DOHH2 (cell line): Measurements from ENCODE around the gene GRB2.
"Not testable (repeated sequence)": the region's sequence is repeated elsewhere in the genome, so short reads cannot be mapped to it uniquely, and the experiment has no call there.

Experiments used
- EZH2phosphoT487 ChIP-seq: fragments of 200-600 bp; sonication (generic); IDR thresholded peaks from 2 replicates; pipeline ENCODE4 v1.6.1; 2017; ENCODE audit warnings: borderline replicate concordance, mild to moderate bottlenecking, antibody characterized with exemption, low read length, moderate library complexity, mixed read lengths
- TF ChIP-seq, protein P1 (sequence below): fragments of 200-600 bp; sonication (generic); IDR thresholded peaks from one replicate; pipeline ENCODE4 v1.5.1; 2014; ENCODE audit warnings: antibody characterized with exemption, mild to moderate bottlenecking, low read depth, low read length; ENCODE audit not compliant: poor library complexity, severe bottlenecking

DNA sequence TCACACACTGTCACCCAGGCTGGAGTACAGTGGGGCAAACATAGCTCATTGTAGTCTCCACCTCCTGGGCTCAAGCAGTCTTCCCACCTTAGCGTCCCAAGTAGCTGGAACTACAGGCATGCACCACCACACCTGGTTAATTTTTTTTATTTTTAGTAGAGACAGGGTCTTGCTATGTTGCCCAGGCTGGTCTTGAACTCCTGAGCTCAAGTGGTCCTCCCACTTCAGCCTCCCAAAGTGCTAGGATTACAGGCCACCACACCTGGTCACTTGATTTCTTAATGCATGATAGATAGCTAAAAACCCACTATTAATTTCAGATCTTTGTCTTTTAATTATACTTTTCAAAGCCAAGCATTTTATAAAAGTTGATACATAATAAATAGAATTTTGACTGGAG, 26.1 kb downstream of the GRB2 start:
- TF ChIP-seq, protein P1, sequence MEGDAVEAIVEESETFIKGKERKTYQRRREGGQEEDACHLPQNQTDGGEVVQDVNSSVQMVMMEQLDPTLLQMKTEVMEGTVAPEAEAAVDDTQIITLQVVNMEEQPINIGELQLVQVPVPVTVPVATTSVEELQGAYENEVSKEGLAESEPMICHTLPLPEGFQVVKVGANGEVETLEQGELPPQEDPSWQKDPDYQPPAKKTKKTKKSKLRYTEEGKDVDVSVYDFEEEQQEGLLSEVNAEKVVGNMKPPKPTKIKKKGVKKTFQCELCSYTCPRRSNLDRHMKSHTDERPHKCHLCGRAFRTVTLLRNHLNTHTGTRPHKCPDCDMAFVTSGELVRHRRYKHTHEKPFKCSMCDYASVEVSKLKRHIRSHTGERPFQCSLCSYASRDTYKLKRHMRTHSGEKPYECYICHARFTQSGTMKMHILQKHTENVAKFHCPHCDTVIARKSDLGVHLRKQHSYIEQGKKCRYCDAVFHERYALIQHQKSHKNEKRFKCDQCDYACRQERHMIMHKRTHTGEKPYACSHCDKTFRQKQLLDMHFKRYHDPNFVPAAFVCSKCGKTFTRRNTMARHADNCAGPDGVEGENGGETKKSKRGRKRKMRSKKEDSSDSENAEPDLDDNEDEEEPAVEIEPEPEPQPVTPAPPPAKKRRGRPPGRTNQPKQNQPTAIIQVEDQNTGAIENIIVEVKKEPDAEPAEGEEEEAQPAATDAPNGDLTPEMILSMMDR: not testable (repeated sequence)
- TF ChIP-seq EZH2phosphoT487: not testable (repeated sequence)
